Measurements from ENCODE around the gene LGALS12.
"Not testable (repeated sequence)": the region's sequence is repeated elsewhere in the genome, so short reads cannot be mapped to it uniquely, and the experiment has no call there.

The LGALS12 gene

DNA sequence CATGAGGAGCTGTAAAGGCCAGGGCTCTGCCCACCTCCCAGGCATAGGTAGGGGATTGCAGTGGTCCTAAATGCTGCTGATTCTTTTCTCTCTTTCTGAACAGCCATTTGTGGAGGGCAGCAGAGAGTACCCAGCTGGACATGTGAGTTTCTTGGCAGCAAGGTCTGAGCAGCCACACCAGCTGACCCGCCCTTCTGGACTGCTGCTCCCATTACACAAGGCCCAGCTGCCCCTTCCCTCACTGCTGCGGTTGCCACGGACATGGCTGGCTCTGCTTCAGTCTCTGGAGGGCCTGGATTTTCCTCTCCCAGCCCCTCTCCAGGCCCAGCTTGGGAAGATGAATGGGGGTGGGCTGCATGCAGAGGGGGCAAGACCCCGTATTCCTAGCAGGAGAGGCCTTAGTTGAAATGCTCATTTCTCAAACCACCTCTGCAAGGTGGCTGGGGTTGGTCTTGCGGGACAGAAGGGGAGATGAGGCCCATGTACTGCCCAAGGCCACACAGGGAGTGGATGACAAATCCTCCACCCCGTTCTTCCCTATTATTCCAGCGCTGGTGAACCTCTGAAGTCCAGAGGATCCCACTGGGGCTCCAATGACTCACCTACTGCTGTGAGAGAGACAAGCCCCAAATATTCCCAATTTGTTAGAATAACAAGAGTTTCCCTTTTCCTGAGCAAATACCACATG lies 4.6 kb downstream of the LGALS12 start:
- Mint-ChIP-seq H3K27me3 (peaks cover 8% of the 10 kb centered on the region), H3K36me3 (ENCODE audit: low read depth) (no peaks in the 10 kb centered on the region), H3K27ac (no peak overlapping the region), H3K4me3 (no peak overlapping the region), H3K4me1 (ENCODE audit: low read depth) (peaks cover 35% of the 10 kb centered on the region), H3K9me3 (no peaks in the 10 kb centered on the region)
- intact Hi-C loops (cut with micrococcal nuclease), result no loop called here

GRCh38 chr11:63511048-63511748 lies 5.3 kb downstream of the LGALS12 start:
- H3K27me3 Mint-ChIP-seq, result peaks cover 4% of the 10 kb centered on the region
- no peak overlapping the region for H3K4me3 Mint-ChIP-seq
- H3K36me3 Mint-ChIP-seq (ENCODE audit: low read depth), result no peaks in the 10 kb centered on the region
- intact Hi-C loops (cut with micrococcal nuclease), result no loop called here
- no peak overlapping the region for H3K27ac Mint-ChIP-seq
- no peaks in the 10 kb centered on the region for H3K9me3 Mint-ChIP-seq
- peaks cover 28% of the 10 kb centered on the region for H3K4me1 Mint-ChIP-seq (ENCODE audit: low read depth)

DNA sequence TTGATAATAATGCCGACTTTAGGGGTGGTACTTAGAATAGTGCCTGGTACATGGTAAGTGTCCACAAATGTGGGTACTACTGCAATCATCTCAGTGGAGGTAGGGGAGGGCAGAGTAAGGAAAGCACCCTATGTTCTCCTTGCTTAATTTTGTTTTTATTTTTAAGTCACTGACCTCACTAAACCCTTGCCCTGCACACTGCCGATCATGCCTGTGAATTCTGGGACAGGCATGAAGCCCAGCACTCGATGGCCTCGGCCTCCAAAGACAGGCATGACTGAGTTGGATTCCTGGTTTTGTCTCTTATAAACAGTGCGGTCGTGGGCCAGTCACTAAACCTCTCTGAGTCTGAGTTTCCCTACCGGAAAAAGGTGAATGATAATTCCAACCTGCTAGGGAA lies 6.9 kb downstream of the LGALS12 start:
- Mint-ChIP-seq H3K36me3 (ENCODE audit: low read depth) (no peaks in the 10 kb centered on the region), H3K4me3 (no peak overlapping the region), H3K27me3 (no peaks in the 10 kb centered on the region), H3K27ac (no peak overlapping the region), H3K4me1 (ENCODE audit: low read depth) (peaks cover 11% of the 10 kb centered on the region), H3K9me3 (no peaks in the 10 kb centered on the region)
- intact Hi-C loops (cut with micrococcal nuclease), result no loop called here

- Mint-ChIP-seq H3K4me3 (no peak overlapping the region), H3K9me3 (peaks cover 18% of the 10 kb centered on the region), H3K27me3 (no peaks in the 10 kb centered on the region), H3K36me3 (ENCODE audit: low read depth) (no peaks in the 10 kb centered on the region), H3K4me1 (ENCODE audit: low read depth) (no peaks in the 10 kb centered on the region), H3K27ac (no peak overlapping the region)
- intact Hi-C loops (cut with micrococcal nuclease), result no loop called here
These were observed 10.2 kb downstream of the LGALS12 start for GRCh38 chr11:63516109-63516508.

- Mint-ChIP-seq H3K4me1 (ENCODE audit: low read depth) (peaks cover 5% of the 10 kb centered on the region), H3K36me3 (ENCODE audit: low read depth) (no peaks in the 10 kb centered on the region), H3K27ac (no peak overlapping the region), H3K9me3 (peaks cover 19% of the 10 kb centered on the region), H3K4me3 (no peak overlapping the region), H3K27me3 (peaks cover 2% of the 10 kb centered on the region)
- intact Hi-C loops (cut with micrococcal nuclease), result no loop called here
These were observed 11.3 kb downstream of the LGALS12 start for GRCh38 chr11:63517156-63517555.

DNA sequence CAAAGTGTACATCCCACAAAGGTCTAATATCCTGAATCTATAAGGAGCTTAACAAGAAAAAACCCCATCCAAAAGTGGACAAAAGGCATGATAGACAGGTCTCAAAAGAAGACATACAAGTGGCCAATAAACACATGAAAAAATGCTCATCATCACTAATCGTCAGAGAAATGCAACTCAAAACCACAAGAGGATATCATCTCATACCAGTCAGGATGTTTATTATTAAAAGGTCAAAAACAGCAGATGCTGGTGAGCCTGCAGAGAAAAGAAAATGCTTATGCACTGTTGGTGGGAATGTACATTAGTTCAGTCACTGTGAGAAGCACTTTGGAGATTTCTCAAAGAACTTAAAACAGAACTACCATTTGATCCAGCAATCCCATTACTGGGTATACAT lies 12.7 kb downstream of the LGALS12 start:
- Mint-ChIP-seq H3K27ac (no peak overlapping the region), H3K9me3 (peaks cover 19% of the 10 kb centered on the region), H3K27me3 (peaks cover 2% of the 10 kb centered on the region), H3K36me3 (ENCODE audit: low read depth) (no peaks in the 10 kb centered on the region), H3K4me3 (no peak overlapping the region), H3K4me1 (ENCODE audit: low read depth) (peaks cover 5% of the 10 kb centered on the region)
- intact Hi-C loops (cut with micrococcal nuclease), result no loop called here

- peaks cover 19% of the 10 kb centered on the region for H3K9me3 Mint-ChIP-seq
- H3K27me3 Mint-ChIP-seq, result peaks cover 2% of the 10 kb centered on the region
- H3K27ac Mint-ChIP-seq, result no peak overlapping the region
- intact Hi-C loops (cut with micrococcal nuclease), result no loop called here
- no peak overlapping the region for H3K4me3 Mint-ChIP-seq
- H3K4me1 Mint-ChIP-seq (ENCODE audit: low read depth), result peaks cover 5% of the 10 kb centered on the region
- H3K36me3 Mint-ChIP-seq (ENCODE audit: low read depth), result no peaks in the 10 kb centered on the region
These were observed 14.8 kb downstream of the LGALS12 start for GRCh38 chr11:63520606-63521170.

DNA sequence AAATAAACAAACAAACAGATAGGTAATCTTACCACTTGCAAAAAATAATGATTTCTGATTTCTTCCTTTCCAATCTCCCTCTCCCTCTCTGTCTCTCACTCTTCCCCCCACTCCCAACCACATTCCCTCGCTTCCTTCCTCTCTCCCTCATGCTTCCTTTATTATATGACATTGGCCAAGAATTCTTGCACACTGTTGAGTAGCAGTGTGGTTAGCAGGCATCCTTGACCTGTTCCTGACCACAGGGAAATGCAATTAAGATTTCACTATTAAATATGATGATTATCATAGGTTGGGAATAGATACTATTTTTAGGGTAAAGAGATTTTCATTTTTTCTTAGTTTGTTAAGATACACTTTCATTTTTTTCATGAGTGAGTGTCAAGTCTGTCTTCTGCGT lies 16.0 kb downstream of the LGALS12 start:
- Mint-ChIP-seq H3K27me3 (peaks cover 2% of the 10 kb centered on the region), H3K4me3 (no peak overlapping the region), H3K36me3 (ENCODE audit: low read depth) (no peaks in the 10 kb centered on the region), H3K4me1 (ENCODE audit: low read depth) (peaks cover 5% of the 10 kb centered on the region), H3K27ac (no peak overlapping the region), H3K9me3 (peaks cover 19% of the 10 kb centered on the region)
- intact Hi-C loops (cut with micrococcal nuclease), result no loop called here

DNA sequence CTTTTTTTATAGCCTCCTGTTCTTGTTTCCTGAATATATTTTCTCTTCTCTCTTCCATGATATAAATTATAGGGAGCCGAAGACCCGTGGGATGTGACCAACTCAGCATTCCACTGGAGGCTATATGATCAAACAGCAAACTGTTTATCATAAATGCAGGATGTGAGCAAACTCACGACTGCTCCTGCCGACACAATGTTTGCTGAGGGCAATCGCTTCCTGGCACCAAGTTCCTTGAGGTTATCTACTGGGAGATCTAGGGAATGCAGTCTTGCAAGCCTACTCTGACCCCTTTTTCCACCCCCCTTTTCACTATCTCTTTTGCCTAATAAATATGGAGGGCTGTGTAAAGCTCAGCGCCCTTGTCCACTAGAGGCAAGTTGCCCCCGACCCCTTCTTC lies 17.3 kb downstream of the LGALS12 start:
- Mint-ChIP-seq H3K9me3 (peaks cover 19% of the 10 kb centered on the region), H3K27me3 (peaks cover 10% of the 10 kb centered on the region), H3K4me3 (no peak overlapping the region), H3K36me3 (ENCODE audit: low read depth) (no peaks in the 10 kb centered on the region), H3K4me1 (ENCODE audit: low read depth) (peaks cover 10% of the 10 kb centered on the region), H3K27ac (no peak overlapping the region)
- intact Hi-C loops (cut with micrococcal nuclease), result no loop called here

- intact Hi-C loops (cut with micrococcal nuclease), result no loop called here
- no peak overlapping the region for H3K4me3 Mint-ChIP-seq
- peaks cover 10% of the 10 kb centered on the region for H3K4me1 Mint-ChIP-seq (ENCODE audit: low read depth)
- H3K27ac Mint-ChIP-seq, result no peak overlapping the region
- H3K9me3 Mint-ChIP-seq, result no peaks in the 10 kb centered on the region
- no peaks in the 10 kb centered on the region for H3K36me3 Mint-ChIP-seq (ENCODE audit: low read depth)
- H3K27me3 Mint-ChIP-seq, result peaks cover 23% of the 10 kb centered on the region
These were observed 21.8 kb downstream of the LGALS12 start for GRCh38 chr11:63527667-63528066.

- H3K27ac Mint-ChIP-seq; H3K4me1 Mint-ChIP-seq (ENCODE audit: low read depth); intact Hi-C loops (cut with micrococcal nuclease); H3K4me3 Mint-ChIP-seq; H3K36me3 Mint-ChIP-seq (ENCODE audit: low read depth); H3K9me3 Mint-ChIP-seq: not testable (repeated sequence)
- peaks cover 24% of the 10 kb centered on the region for H3K27me3 Mint-ChIP-seq
These were observed 22.3 kb downstream of the LGALS12 start for GRCh38 chr11:63528156-63528555.

DNA sequence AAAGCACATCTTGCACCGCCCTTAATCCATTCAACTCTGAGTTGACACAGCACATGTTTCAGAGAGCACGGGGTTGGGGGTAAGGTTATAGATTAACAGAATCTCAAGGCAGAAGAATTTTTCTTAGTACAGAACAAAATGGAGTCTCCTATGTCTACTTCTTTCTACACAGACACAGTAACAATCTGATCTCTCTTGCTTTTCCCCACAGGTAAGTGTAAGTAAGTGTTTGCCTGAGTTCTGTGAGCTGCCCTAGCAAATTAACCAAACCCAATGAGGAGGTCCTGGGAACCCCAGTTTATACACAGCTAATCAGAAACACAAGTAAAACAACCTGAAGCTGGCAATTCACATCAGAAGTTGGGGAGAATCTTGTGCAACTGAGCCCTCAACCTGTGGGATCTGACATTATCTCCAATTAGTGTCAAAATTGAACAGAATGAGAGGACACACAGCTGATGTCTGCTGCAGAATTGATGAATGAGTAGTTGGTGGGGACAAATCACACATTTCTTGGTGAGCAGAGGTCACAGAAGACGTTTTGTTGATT lies 22.9 kb downstream of the LGALS12 start:
- intact Hi-C loops (cut with micrococcal nuclease), result not testable (repeated sequence)

GRCh38 chr11:63529373-63529772 lies 23.5 kb downstream of the LGALS12 start:
- H3K9me3 Mint-ChIP-seq; intact Hi-C loops (cut with micrococcal nuclease); H3K27ac Mint-ChIP-seq; H3K4me1 Mint-ChIP-seq (ENCODE audit: low read depth); H3K4me3 Mint-ChIP-seq; H3K36me3 Mint-ChIP-seq (ENCODE audit: low read depth): not testable (repeated sequence)
- peaks cover 29% of the 10 kb centered on the region for H3K27me3 Mint-ChIP-seq

More for the DNA sequence above, 22.9 kb downstream of the LGALS12 start:
- H3K4me3 Mint-ChIP-seq; H3K36me3 Mint-ChIP-seq (ENCODE audit: low read depth); H3K27ac Mint-ChIP-seq; H3K4me1 Mint-ChIP-seq (ENCODE audit: low read depth); H3K9me3 Mint-ChIP-seq: not testable (repeated sequence)
- peaks cover 29% of the 10 kb centered on the region for H3K27me3 Mint-ChIP-seq

GRCh38 chr11:63530021-63530420 lies 24.1 kb downstream of the LGALS12 start:
- Mint-ChIP-seq H3K4me3 (no peak overlapping the region), H3K9me3 (no peaks in the 10 kb centered on the region), H3K36me3 (ENCODE audit: low read depth) (no peaks in the 10 kb centered on the region), H3K27me3 (peaks cover 29% of the 10 kb centered on the region), H3K4me1 (ENCODE audit: low read depth) (peaks cover 10% of the 10 kb centered on the region), H3K27ac (no peak overlapping the region)
- intact Hi-C loops (cut with micrococcal nuclease), result no loop called here

Data from dendritic cell treated with granulocyte-macrophage colony-stimulating factor and Interleukin-4, amounts not matched to agents 40 ng/mL and 50 ng/mL, for 4 days (primary cell).